NT2/D1 (cell line): Measurements from ENCODE around the gene IRAK4.

Source experiments
- SUZ12 ChIP-seq: IDR thresholded peaks from 2 replicates; pipeline ENCODE4 v1.6.1; 2011; ENCODE audit not compliant: insufficient read length, insufficient read depth; ENCODE audit errors: extremely low read depth
- YY1 ChIP-seq: IDR thresholded peaks from 2 replicates; pipeline ENCODE4 v1.6.1; 2011; ENCODE audit not compliant: insufficient read length, insufficient read depth
- ZNF274 ChIP-seq: IDR thresholded peaks from 2 replicates; pipeline ENCODE4 v1.6.1; 2011; ENCODE audit warnings: mild to moderate bottlenecking, low read depth, low read length

- TF ChIP-seq ZNF274 = no peak
- TF ChIP-seq YY1 = no peak
- no peak for TF ChIP-seq SUZ12
Measured at GRCh38 chr12:43740511-43741100, 18.1 kb upstream of the IRAK4 start.
